Stromal cell of bone marrow (primary cell): Measurements from ENCODE around the gene SLC39A1.

Experiments used
- DNase-seq: peaks from one replicate; pipeline ENCODE4 v3.0.0-alpha.2; 2012; ENCODE audit warnings: low read depth

The SLC39A1 gene

DNA sequence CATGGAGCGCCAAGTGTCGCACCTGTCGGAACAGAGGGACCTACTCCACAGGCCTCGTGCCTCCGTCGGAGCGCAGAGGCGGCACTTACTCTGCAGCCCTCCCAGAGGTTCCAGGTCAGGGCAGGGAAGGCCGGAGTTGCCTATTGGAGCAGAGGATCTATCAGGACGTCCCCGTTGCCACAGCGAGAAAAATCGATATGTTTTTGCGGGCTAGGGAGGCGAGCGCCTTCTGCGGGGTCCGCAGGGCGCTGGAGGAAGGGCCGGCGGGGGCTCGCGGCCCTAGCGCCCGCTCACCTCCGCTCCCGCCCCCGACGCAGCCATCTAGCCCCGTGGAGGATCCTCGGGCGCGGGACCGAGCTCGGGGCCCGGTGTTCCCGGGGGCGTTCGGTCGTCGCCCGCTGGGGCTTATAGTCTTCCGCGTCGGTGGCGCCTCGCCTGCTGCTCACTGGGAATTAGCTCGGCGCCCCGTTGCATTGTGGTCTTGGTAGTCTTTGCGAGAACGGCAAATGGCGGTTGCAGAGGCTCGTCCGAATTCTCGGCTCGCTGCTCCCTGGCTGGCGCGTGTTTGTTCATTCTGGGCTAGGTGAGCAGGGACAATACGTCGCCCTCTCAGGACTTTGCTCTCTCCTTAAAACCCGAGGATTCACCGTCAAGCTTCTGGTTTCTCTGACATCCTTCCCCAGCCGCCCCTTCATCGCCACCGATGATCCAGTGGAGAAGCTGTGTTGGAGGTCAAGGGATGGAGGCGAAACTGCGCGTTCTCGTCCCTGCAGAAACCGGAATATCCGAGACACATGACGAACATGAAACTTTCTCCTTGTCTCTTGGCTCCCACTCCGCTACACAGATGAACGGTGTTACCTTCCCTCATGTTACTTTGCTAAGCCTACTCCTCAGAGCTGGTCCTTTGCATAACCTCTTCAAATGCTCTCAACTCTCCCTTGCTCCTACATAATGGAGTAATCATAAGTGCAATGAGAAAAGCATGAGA is 14.2 kb upstream of the SLC39A1 start, which contains the start of gene JTB:
JTB (minus strand) TSS at position 425 of the 991 bp plus-strand sequence; CDS start at position 3, 422 bp downstream.
- peak; percentile 74 for DNase-seq

DNA sequence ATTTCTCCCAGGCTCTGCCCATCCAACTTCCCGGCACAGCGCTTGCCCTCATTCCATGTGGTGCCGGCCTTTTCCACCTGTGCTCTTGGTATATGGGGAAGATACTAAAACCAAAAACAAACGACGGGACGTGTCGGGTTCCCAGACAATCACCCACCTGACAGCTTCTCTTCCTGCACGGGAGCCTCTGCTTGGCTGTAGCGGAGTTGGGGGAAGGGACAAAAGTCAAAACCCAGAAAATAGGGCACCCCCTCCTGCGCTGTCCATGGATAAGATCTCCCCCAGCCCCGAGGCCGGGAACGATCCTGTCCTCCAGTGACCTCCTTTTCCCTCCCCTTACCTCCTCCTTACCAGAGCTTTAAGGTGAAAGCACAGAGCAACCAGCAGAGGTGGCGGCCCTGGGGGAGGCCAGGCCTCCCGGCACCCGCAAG is 13.5 kb upstream of the SLC39A1 start:
- DNase-seq, result no peak

DNA sequence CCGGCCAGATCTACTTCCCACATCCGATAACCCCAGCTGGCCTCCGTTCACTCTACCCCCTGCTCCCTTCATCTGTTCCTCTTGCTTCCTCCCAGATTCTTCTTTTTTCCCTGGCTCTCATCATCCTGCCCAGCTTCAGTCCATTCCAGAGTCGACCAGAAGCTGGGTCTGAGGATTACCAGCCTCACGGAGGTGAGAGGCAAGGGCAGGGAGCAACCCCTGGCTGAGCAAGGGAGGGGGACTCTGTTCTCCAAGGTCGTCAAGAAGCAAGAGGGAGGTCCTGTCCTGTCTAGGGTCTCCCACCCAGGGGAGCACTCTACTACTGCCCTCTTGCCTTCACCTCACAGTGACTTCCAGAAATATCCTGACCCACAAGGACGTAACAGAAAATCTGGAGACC is 10.2 kb upstream of the SLC39A1 start:
- DNase-seq, result no peak

DNA sequence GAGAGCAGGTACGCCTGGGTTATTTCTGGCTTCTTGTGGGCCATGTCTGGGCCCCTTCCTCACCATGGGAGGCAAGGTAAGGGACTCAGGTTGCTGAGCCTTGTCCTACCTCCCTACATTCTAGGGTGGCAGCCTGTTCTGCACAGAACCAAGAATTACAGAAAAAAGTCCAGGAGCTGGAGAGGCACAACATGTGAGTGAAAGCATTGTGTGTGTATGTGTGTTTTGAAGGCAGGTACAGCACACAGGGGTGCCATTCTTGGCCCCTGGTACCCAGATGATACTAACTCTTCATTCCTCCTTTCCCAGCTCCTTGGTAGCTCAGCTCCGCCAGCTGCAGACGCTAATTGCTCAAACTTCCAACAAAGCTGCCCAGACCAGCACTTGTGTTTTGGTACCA is 9.7 kb upstream of the SLC39A1 start:
- no peak for DNase-seq

DNA sequence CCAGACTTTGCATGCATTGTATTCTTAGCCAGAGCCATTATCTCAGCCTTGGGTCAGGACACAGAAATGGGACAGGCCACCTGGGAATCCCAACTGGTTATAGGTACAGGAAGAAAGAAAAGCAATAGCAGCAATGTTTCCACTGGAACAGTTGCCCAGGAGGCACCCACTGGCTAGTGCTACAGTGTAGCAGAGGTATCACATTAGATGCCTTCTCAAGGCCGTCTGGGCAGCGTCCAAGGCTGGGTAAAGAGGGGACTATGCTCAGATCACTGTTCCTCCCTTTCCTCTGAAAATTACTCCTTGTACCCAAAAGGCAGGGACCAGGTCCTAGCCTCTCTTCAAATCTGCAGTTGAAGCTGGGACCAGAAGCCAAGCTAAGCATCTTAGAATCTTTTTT is 7.0 kb upstream of the SLC39A1 start:
- DNase-seq, result no peak

DNA sequence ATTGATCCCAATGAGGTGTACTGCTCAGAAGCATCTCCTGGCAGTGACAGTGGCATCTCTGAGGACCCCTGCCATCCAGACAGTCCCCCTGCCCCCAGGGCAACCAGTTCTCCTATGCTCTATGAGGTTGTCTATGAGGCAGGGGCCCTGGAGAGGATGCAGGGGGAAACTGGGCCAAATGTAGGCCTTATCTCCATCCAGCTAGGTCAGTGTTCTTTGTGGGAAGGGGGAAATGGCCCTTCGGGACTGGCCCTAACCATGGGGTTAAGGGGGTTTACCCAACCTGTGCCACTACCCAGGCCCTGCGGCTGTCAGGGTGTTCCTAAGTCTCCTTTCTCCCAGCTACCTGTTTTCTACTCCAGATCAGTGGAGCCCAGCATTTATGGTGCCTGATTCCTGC is 5.6 kb upstream of the SLC39A1 start:
- DNase-seq, result no peak

DNA sequence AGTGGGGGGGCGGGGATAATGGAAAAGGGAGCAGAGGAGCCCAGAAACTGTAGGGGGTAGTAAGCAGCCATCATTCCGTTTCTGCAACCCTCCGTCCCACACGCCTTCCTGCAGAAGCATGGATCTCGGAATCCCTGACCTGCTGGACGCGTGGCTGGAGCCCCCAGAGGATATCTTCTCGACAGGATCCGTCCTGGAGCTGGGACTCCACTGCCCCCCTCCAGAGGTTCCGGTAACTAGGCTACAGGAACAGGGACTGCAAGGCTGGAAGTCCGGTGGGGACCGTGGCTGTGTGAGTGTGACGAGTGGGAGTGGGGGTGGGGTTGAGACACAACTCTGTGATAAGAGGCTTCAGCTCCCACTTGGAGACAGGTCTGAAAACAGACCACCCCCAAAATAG is 5.1 kb upstream of the SLC39A1 start:
- DNase-seq, result no peak

DNA sequence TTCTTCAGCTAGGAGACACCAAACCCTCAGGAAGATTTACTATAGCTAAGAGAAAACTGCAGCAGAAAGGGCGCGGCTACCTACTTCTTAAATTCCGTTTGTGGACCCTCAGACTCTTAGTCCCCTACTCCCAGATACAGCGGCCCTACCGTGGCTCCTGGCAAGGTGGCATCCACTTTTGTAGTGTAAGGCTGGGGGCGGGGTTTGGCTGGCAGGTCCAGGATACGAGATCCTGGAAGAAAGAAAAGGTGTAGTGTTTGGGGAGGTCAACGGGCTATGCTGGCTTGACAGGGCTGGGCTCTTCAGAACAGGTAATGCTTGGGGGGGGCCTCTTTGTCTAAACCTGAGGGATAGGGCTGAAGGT is 4.6 kb upstream of the SLC39A1 start:
- DNase-seq, result no peak

DNA sequence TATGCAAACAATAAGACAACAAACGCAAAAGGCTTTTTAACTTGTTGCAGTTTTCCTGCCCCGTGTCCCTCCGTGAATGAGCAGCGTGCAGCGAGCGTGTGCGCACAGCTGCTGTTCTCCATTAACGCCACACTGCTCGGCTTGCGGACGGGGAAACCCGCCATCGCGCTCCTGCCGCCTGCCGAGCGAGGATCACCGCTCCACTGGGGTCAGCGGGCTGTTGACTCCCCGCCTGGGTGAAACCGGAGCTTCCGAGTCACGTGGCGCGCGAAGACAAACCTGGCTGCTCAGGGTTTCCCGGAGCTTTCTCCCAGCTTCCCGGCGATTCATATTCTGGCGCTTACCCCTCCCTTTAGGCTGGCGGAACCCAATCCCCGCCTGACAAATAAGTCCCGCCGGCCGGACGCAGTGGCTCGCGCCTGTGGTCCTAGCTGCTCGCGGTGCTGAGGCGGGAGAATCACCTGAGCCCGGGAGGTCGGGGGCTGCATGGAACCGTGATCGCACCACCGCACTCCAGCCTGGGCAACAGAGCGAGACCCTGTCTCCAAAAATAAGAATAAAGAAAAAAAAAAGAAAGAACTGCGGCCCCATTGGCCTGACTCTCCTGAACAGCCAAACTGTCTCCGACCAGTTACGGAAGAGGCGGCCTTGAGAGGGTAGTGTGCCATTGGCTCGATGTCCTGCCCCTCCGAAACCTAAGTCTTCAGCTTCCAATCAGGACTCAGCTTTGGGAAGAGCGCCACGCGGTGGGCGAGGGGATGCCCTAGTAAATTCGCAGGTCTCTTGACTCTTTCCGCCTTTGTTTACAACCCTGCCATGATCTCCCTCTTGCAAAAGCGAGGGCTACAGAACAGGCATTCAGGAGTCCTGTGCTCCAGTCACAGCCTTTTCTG is 4.0 kb upstream of the SLC39A1 start, which contains the start of gene CREB3L4:
CREB3L4 (plus strand) TSS at position 796 of the 893 bp plus-strand sequence. CDS start 624 bp downstream, outside the sequence.
- peak; percentile 98 for DNase-seq

DNA sequence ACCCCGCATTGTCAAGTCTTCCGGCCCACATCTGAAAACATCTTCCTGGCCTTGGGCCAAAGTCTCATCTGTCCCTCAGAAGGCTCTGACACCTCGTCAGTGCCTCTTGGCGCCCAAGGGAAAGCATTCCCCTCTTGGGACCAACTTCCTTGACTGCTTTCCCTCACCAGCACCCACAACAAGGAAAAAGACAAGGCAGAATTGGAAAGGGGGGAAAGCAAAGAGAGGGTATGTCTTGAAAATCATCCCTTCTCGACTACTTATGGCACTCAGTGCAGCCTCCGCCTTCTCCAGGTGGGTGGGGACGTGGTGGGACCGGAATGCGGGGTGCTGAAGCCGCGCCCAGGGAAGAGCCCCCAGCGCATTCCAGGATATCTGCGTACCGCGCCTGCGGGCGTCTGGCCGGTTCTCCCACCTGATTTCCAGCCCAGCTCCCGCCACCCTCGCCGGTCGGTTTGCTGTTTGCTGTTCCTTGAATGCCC is 554 bp upstream of the SLC39A1 start:
- no peak for DNase-seq

DNA sequence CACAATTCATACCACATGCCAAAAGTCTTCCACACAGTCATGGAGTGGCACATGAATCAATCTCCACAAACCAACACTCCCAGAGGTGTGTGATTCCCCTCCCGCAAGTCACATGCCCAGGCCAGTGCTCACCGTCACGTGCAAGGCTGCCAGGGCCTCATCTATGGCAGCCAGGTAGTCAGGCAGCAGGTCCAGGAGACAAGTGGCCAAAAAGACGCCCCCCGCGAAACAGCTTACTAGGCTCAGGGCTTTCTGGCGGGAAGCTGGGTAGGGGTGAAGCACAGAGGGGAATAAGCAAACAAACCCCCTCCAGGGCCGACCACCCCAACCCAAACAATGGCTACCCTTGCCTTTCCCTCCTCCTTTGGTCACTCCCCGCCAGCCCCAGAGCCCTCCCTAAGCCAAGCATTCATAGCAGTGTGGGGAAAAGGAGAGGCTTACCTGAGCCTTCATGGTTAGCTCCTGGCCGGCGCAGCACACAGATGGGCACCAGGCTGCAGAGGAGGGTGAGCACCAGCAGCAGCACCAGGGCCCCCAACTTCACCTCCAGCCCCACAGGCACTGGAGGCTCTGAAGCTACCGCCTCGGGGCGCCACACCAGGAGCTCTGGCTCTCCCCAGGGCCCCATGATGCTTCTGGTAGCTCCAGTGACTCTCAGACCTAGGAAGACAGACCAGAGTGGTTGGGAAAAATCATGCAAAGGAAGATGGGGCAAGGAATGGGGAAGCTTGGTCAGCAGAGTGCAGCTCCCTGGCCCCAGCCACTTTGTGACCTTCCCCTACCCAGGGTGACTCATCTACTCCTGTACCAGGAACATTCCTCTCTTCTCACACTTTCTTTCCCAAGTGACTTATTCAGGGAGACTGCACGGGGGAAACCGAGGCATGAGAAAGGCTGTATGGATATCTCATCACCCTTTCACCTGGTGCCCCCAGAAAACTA is 978 bp downstream of the SLC39A1 start:
- DNase-seq, result no peak

DNA sequence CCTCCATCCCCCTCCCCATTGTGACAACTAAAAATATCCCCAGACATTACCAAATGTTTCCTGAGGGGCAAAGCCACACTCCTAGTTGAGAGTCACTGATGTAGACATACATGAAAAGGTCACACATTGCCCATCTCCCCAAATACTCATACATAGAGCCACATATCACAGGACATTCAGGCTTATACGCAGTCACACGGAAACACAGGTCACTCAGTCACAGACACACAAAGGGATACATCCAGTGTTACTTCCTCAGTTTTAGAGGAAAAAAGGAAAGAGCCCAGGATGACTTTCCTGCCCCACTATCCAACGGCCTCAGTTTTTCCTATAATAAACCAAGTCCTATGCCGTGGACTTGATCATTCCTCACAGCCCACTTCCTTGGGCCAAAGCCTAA is 1.9 kb downstream of the SLC39A1 start:
- DNase-seq, result no peak

DNA sequence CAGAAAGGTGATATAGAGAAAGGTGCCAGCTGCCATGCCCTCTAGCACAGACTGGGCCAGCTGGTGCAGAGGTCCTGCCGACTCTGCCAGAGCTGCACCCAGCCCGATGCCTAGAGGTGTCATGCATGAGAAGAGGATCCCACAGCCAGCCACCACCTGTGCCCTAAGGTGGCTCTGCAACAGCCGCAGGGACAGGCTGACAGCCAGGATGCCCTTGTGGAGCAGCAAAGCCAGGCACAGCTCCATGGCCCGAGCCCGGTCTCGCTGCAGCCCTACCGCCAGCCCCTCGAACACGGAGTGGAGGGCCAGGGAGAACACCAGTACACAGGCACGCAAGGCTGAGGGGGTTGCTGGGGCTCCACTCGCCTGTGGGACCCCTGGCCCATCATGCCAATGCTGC is 3.1 kb downstream of the SLC39A1 start:
- no peak for DNase-seq

DNA sequence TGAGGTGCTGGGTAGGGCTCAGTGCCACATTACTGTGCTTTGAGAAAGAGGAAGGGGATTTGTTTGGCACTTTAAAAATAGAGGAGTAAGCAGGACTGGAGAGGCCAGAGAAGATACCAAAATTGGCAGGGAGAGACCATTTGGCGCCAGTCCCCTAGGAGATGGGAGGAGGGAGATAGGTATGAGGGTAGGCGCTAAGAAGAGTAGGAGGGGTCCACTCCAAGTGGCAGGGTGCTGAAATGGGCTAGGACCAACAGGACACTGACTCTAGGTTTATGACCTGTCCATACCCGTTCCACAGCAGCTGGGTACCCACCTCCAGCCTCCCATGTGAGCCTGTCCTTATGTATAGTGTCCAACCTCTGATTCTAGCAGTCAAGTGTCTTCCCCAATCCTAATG is 3.9 kb downstream of the SLC39A1 start:
- no peak for DNase-seq

DNA sequence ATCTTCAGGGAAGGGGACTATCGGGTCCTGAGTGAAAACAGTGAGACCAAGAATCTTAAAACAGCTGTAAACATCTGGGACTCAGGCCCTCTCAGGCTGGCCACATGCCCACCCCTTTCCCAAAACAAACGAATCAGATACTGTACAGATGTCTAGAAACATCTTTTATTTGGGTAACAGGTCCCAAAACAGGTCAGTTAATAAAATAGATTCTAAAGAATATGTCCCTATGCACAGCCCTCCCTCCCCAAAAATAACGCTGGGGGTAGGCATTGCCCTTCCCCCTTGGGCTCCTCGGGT is 4.4 kb downstream of the SLC39A1 start:
- no peak for DNase-seq

DNA sequence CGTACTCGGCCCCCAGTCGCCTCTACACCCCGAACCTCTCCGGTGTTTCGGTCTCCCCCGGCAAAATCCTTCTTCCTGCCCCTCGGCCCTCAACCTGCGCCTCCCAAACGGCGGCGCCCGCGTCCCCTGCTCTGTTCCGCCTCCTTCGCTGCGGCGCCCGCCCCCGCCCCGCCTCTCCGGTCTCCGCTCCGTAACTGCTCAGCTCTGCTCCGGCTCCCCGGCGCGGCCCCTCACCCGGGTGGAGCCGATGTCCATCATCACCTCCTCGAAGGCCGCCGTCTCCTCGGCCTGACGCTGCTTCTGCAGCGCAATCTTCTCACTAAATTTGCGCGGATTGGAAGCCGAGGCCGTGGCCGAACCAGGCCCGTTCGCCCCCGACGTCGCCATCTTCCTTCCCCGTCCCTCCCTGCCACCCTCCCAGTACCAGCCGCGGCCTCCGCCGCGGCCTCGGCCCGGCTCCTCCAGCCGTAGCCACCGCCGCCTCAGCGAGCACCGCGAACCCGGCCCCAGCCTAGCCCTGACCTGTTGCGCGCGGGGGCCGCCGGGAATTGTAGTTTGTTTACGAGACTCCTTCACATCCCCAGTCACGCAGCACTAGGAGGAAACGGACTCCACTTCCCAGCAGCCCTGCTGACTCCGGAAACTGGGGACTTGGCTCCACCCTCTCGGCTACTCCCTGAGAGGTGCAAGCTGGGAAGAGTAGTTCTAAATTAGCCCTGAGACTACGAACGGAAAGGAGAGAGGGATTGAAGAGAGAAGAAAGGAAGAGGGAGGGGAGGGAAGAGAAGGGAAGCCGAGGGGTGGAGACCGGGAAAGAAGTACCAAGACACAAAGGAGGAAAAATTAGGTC is 5.0 kb downstream of the SLC39A1 start, which contains the start of gene CRTC2:
CRTC2 (minus strand) TSS at position 502 of the 850 bp plus-strand sequence; CDS start at position 387, 115 bp downstream.
- DNase-seq, result peak; percentile 99

DNA sequence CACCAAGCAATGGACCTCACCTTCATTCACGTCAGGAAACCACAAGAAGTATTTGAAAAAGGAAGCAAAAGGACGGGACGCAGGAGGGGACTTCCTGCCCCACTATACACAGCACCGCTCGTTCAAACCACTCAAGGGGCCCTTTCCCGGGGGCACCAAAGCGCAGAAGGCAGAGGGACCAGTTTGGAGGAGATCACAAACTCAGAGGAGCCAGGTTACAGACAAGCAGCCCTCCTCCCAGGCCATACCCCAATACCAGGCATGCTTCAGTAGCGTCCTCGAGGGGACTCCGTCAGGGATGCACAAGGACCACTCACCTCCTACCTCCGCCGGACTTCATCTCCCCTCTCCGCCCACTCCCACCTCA is 5.6 kb downstream of the SLC39A1 start:
- DNase-seq, result no peak

DNA sequence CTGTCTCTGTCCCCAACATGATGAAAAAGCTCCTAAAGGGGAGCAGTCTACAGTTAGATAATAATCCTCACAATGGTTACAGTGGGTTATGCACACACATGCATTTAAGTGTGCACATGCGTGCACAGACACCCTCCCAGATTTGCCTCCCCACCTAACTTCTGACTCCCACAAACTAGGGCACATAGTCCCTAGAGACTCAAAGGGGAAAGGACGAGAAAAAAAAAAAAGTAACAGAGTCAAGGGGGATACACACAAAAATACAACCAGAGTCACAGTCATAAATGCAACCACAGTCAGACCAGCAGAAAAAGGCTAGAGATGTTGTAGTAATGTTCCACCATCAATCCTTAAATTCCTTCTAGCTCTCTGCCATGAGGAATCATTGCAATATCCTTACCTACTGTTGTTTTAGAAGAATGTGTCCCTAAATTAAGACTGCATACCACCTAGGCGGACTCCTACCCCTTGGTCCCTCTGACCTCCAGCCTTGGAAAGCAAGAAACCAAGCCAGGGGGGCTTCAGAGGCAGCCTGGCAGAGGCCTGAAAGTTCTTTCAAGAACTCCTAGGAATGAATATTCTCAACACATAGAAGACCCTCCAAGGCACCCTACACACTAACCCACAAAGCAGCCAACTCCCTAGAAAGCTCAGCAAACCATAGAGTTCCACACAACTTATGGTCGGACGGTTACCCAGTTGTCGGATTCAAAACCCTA is 6.2 kb downstream of the SLC39A1 start:
- DNase-seq, result no peak

DNA sequence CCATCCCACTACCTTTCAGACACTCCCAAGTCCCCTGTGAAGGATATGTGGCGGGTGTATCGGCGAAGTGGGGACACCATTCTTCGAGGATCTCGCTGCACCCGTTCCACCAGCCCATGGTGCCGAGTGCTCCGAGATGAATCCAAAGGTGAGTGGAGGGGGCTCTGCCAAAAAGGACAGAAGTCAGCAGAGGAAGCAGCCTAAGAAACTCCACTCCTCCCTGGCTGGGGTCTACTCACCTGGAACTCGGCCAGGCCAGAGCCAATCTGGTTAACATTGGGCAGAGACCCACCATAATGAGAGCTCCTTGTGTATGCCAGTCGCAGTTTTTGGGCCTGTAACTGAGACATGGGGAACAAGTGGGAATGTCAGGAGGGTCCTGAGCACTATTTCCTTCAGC is 8.5 kb downstream of the SLC39A1 start:
- no peak for DNase-seq

DNA sequence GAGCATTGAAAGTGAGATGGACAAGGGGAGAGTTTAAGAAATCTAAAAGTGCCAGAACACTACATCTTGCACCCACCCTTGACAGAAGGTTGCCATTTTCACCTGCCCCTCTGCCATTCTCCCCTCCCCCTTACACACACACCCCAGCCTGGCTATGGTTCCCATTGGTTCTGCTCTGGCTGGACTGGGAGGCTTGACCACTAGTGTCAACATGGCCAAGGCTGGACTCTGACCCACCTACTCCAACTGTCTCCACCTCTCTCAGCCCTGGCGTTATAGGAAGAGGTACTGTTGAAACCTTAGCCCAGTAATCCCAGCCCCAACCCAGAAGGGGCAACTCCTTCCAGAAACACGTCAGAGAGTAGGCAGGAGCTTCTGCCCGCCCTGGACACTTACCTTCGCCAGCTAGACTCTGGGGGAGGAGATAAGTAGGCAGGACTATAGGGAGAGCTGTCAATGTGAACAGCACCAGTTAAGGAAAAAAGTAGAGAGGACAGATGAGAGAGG is 9.4 kb downstream of the SLC39A1 start:
- DNase-seq, result no peak
